DMS53 (cell line): Measurements from ENCODE around the gene HAUS8.

Experiments used
- DNase-seq: peaks from one replicate; lab custom pipeline; 2025; lab: John Stamatoyannopoulos, UW

The HAUS8 gene

DNA sequence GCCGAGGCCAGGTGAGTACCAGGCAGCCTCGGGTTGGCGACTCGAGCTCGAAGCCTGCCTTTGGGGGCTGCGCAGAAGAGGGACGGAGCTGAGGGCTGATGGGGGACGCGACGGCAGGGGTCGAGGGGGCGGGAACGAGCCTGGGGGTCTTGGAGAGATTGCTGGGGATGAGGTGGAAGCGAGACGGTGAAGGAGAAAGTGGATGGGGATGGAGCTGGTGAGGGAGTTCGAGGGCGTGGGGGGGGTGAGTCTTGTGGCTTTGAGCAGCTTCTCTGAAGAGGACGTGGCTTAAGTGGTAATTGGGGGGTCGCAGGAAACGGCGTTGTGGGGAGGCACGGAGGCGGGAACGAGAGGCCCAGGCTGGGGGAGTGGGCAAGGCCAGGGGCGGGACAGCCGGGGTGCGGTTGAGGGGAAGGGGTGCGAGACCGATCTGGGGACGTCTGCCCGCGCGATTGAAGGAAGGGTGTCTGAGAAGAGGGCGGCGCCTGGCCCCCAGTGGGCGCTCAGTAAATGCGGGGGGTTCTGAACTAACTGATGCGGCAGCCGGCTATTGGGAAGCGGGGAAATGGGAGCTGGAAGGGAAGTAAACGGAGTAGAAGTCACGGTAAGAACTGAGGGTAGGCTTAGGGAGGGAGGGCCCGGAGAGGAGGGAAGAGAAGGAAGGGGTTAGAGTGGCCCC is 751 bp upstream of the HAUS8 start:
- DNase-seq = peak; percentile 44

DNA sequence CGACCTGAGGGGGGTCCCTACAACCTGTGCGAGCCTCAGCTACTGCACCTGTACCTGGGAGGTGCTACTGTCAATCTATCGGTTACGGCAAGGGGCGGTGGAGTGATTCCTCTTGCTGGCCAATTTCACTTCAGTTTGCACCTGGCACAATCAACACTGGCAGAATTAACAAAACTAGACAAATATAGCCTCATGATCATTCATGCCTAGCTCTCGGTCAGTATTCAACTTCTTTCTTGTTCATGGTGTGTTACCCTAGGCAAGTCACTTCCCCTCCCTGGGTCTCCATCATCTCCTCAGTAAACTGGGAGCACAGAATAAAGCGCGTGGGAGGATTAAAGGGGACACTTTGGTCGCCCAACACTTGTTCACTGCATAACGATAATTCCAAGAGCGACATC is 618 bp downstream of the HAUS8 start:
- DNase-seq = no peak

- DNase-seq = peak; percentile 69
These were observed 1.2 kb downstream of the HAUS8 start for GRCh38 chr19:17073869-17074633.

- no peak for DNase-seq
These were observed 4.3 kb downstream of the HAUS8 start for GRCh38 chr19:17070912-17071311.

DNA sequence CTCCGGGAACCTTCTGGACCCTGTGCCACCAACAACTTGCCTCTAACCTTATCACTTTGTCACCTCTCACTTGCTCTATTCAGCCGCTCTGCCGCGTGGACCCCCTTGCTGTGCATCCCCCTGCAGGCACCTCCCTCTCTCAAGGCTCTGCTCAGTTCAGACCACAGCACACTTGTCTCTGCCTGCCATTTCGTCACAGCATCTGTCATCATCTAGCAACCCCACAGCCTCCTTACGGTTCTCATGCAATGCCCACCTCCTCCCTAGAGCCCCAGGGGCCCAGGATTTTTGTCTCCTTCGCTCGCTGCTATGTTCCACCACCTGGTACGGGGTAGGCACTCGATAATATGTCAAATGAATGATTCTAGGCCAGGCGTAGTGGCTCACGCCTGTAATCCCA is 4.8 kb downstream of the HAUS8 start:
- DNase-seq = no peak

- no peak for DNase-seq
These were observed 6.1 kb downstream of the HAUS8 start for GRCh38 chr19:17069193-17069592.

GRCh38 chr19:17063428-17063827 is 11.8 kb downstream of the HAUS8 start:
- no peak for DNase-seq

GRCh38 chr19:17061691-17062090 is 13.6 kb downstream of the HAUS8 start:
- DNase-seq = no peak

- DNase-seq = no peak
These were observed 14.0 kb downstream of the HAUS8 start for GRCh38 chr19:17061205-17061604.

DNA sequence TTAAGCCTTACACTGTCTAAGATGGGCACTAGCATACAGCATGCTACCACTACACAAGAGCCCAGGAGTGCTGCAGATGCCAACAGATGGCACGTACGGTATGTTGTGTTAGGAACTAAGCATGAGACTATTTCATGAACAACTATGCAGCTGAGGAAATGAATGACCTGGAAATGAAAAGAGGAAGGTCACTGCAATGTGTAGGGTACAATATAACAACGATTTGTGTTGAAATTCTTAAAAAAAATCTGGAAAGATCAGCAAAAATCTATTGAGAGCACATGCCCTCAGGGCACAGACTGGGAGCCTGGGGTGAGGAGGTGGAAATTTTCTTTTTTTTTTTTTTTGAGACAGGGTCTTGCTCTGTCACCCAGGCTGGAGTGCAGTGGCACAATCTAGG is 14.4 kb downstream of the HAUS8 start:
- DNase-seq = no peak

- peak; percentile 57 for DNase-seq
These were observed 17.0 kb downstream of the HAUS8 start for GRCh38 chr19:17058236-17058635.

GRCh38 chr19:17055636-17056035 is 19.6 kb downstream of the HAUS8 start:
- DNase-seq = no peak

GRCh38 chr19:17054746-17055145 is 20.5 kb downstream of the HAUS8 start:
- DNase-seq = no peak

GRCh38 chr19:17052439-17052838 is 22.8 kb downstream of the HAUS8 start:
- DNase-seq = peak; percentile 53

- DNase-seq = peak; percentile 15
These were observed 25.5 kb downstream of the HAUS8 start for GRCh38 chr19:17049711-17050280.

GRCh38 chr19:17048885-17049453 is 26.3 kb downstream of the HAUS8 start:
- no peak for DNase-seq

- DNase-seq = no peak
These were observed 29.2 kb downstream of the HAUS8 start for GRCh38 chr19:17045907-17046502.

DNA sequence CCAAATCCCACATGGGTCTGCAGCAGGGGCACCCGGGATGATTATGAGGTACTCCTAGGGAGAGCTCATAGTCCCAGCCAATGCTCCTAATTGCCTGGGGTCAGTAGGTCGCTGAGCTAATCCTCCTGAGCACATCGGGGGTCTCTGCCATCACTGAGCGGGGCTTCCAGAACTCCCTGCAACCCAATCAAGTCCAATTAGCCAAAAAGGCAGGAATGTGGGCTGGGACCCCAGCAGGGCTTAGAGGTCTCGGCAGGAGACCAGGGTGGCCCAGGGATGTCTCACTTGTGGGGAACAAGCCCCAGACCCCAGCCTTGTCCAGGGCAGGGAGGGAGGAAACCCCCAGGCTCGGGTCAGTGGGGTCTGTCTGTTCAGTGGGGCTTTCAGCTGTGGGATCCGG is 31.5 kb downstream of the HAUS8 start:
- no peak for DNase-seq

DNA sequence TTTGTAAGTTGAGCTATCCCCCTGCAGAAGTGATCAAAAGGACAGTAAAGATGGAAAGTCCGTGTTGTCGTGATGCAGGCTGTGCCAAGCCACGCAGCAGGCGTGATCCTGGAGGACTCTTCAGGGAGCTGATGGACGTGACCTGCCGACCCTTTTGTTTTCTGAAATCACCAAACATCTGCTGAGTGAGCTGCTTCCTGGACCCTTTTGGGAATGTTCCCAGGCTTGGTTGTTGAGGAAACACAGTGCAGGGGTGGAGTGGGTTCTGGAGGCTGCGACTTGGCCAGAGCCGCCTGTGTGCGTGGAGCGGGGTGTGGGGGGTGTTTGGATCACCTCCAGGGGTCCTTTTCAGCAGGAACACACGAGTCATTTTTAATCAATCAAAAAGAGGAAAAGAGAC is 33.3 kb downstream of the HAUS8 start:
- DNase-seq = no peak

- DNase-seq = no peak
These were observed 37.2 kb downstream of the HAUS8 start for GRCh38 chr19:17037966-17038500.

GRCh38 chr19:17037184-17037583 is 38.1 kb downstream of the HAUS8 start:
- DNase-seq = no peak

DNA sequence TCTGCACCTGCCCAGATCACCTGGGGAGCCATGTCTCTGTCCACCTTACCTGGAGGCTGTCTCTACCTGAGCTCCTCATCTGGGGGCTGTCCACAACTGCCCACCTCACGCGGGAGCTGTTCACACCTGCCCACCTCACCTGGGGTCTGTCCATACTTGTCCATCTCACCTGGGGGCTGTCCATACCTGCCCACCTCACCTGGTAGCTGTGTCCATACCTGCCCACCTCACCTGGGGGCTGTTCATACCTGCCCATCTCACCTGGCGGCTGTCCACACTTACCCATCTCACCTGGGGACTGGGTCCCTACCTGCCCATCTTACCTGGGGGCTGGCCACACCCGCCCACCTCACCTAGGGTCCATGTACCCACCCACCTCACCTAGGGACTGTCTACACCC is 38.6 kb downstream of the HAUS8 start:
- no peak for DNase-seq
